ENCODE data around the gene TWF1. TPM values are rescaled to one million over a fixed set of nuclear protein-coding genes. Genes with fewer than 3 reads are reported as not detected.
"Not testable (repeated sequence)": the region's sequence is repeated elsewhere in the genome, so short reads cannot be mapped to it uniquely, and the experiment has no call there.

TWF1 gene
- total and polyA plus RNA-seq, 2 experiments from 2014 or later: 66.0 to 162 TPM

- 93% methylated on average over 3 of the region's 3 CpGs for WGBS (ENCODE audit: low lambda C conversion rate, missing lambda C conversion rate)
- H3K9me2 ChIP-seq (replicated peaks; ENCODE audit: insufficient read depth): no peaks in the 10 kb centered on the region
- H3K79me2 ChIP-seq: peaks cover 22% of the 10 kb centered on the region
- TF ChIP-seq EZH2 (IDR thresholded peaks at IDR 0.05; ENCODE audit: borderline replicate concordance): no peak
- TF ChIP-seq EZH2phosphoT487 (IDR thresholded peaks at IDR 0.05; ENCODE audit: low read depth, severe bottlenecking, unreplicated experiment): no peak
- no peak for TF ChIP-seq CTCF (IDR thresholded peaks at IDR 0.05; ENCODE audit: poor library complexity)
- H3K4me3 ChIP-seq: no peak overlapping the region
- H3K36me3 ChIP-seq (replicated peaks; ENCODE audit: insufficient read depth, low read depth): no peaks in the 10 kb centered on the region
- no peak for DNase-seq (ENCODE audit: low spot score)
- no peaks in the 10 kb centered on the region for H3K9me3 ChIP-seq (ENCODE audit: low read depth)
- no peak overlapping the region for H3K4me2 ChIP-seq
- no peaks in the 10 kb centered on the region for H3K27me3 ChIP-seq
- H2AFZ ChIP-seq: no peak overlapping the region
- no peaks in the 10 kb centered on the region for H4K20me1 ChIP-seq (ENCODE audit: insufficient read depth, poor library complexity, severe bottlenecking)
- peaks cover 6% of the 10 kb centered on the region for H3K4me1 ChIP-seq (ENCODE audit: insufficient read depth)
- H3K27ac ChIP-seq: no peak overlapping the region
Measured at GRCh38 chr12:43754015-43754414, 52.1 kb downstream of the TWF1 start.

DNA sequence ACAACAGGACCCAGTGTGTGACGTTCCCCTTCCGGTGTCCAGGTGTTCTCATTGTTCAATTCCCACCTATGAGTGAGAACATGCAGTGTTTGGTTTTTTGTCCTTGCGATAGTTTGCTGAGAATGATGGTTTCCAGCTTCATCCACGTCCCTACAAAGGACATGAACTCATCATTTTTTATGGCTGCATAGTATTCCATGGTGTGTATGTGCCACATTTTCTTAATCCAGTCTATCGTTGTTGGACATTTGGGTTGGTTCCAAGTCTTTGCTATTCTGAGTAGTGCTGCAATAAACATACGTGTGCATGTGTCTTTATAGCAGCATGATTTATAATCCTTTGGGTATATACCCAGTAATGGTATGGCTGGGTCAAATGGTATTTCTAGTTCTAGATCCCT, 54.8 kb downstream of the TWF1 start:
- 95% methylated on average over 6 of the region's 6 CpGs for WGBS (ENCODE audit: low lambda C conversion rate, missing lambda C conversion rate)
- not testable (repeated sequence) for H3K4me2 ChIP-seq

DNA sequence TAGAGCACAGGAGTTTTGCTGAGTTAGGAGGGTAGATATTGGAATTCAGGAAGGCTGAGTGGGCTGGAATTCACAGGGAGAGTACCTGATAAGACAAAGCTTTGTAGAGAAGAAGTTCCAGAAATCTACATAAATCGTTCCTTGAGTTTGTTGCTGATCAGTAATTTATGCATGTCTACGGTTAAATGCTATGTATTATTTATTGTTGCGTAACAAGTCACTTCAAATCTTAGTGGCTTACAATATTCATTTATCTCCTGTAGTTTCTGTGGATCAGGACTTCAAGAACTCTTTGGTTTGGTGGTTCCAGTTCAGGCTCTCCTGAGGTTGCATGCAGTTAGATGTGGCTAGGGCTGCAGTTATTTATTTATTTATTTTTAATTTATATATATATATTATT, 55.3 kb downstream of the TWF1 start:
- H4K20me1 ChIP-seq (ENCODE audit: insufficient read depth, poor library complexity, severe bottlenecking): no peaks in the 10 kb centered on the region
- no peak overlapping the region for H3K27ac ChIP-seq
- no peak overlapping the region for H3K4me2 ChIP-seq
- H3K27me3 ChIP-seq: no peaks in the 10 kb centered on the region
- WGBS (ENCODE audit: low lambda C conversion rate, missing lambda C conversion rate): 90% methylated on average over 3 of the region's 3 CpGs
- H3K9me3 ChIP-seq (ENCODE audit: low read depth): no peaks in the 10 kb centered on the region
- H2AFZ ChIP-seq: no peak overlapping the region
- peaks cover 4% of the 10 kb centered on the region for H3K79me2 ChIP-seq
- no peak overlapping the region for H3K4me3 ChIP-seq
- TF ChIP-seq EZH2 (IDR thresholded peaks at IDR 0.05; ENCODE audit: borderline replicate concordance) (no peak), CTCF (IDR thresholded peaks at IDR 0.05; ENCODE audit: poor library complexity) (no peak), EZH2phosphoT487 (IDR thresholded peaks at IDR 0.05; ENCODE audit: low read depth, severe bottlenecking, unreplicated experiment) (no peak)
- H3K9me2 ChIP-seq (replicated peaks; ENCODE audit: insufficient read depth): no peaks in the 10 kb centered on the region
- H3K36me3 ChIP-seq (replicated peaks; ENCODE audit: insufficient read depth, low read depth): no peaks in the 10 kb centered on the region
- no peak for DNase-seq (ENCODE audit: low spot score)
- H3K4me1 ChIP-seq (ENCODE audit: insufficient read depth): no peaks in the 10 kb centered on the region

More for the DNA sequence above, 54.8 kb downstream of the TWF1 start:
- not testable (repeated sequence) for H4K20me1 ChIP-seq (ENCODE audit: insufficient read depth, poor library complexity, severe bottlenecking); H3K4me3 ChIP-seq; H3K79me2 ChIP-seq; H3K27me3 ChIP-seq; H3K27ac ChIP-seq; H3K4me1 ChIP-seq (ENCODE audit: insufficient read depth); H2AFZ ChIP-seq; H3K9me2 ChIP-seq (replicated peaks; ENCODE audit: insufficient read depth); H3K36me3 ChIP-seq (replicated peaks; ENCODE audit: insufficient read depth, low read depth); DNase-seq (ENCODE audit: low spot score); H3K9me3 ChIP-seq (ENCODE audit: low read depth)

DNA sequence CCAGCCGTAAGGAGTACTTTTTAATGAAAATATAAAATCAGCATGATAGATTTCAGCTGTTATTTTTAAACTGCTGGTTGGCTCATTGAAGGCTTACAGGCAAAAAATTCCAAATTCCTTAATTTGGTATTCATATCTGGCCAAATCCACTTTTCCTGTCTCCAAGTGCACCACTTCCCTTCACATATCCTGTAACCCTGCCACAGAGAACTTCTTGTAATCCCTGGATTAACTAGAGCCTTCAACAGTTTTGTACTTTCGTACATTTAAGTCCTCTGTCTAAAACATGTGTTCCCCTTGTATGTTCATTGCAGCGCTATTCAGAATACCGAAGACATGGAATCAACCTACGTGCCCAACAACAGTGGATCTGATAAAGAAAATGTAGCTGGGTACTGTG, 57.1 kb downstream of the TWF1 start:
- no peaks in the 10 kb centered on the region for H3K36me3 ChIP-seq (replicated peaks; ENCODE audit: insufficient read depth, low read depth)
- H3K9me3 ChIP-seq (ENCODE audit: low read depth): no peaks in the 10 kb centered on the region
- H4K20me1 ChIP-seq (ENCODE audit: insufficient read depth, poor library complexity, severe bottlenecking): no peaks in the 10 kb centered on the region
- no peak overlapping the region for H2AFZ ChIP-seq
- no peak overlapping the region for H3K4me2 ChIP-seq
- no peak for DNase-seq (ENCODE audit: low spot score)
- no peaks in the 10 kb centered on the region for H3K4me1 ChIP-seq (ENCODE audit: insufficient read depth)
- no peak for TF ChIP-seq CTCF (IDR thresholded peaks at IDR 0.05; ENCODE audit: poor library complexity)
- TF ChIP-seq EZH2phosphoT487 (IDR thresholded peaks at IDR 0.05; ENCODE audit: low read depth, severe bottlenecking, unreplicated experiment): no peak
- no peak for TF ChIP-seq EZH2 (IDR thresholded peaks at IDR 0.05; ENCODE audit: borderline replicate concordance)
- H3K27ac ChIP-seq: no peak overlapping the region
- WGBS (ENCODE audit: low lambda C conversion rate, missing lambda C conversion rate): 82% methylated on average over 5 of the region's 5 CpGs
- peaks cover 4% of the 10 kb centered on the region for H3K79me2 ChIP-seq
- no peaks in the 10 kb centered on the region for H3K9me2 ChIP-seq (replicated peaks; ENCODE audit: insufficient read depth)
- H3K4me3 ChIP-seq: no peak overlapping the region
- no peaks in the 10 kb centered on the region for H3K27me3 ChIP-seq

Data from hepatocyte (in vitro differentiated cells).